GM12878 (cell line): ENCODE data around the gene FERMT3. TPM values are rescaled to one million over a fixed set of nuclear protein-coding genes. Genes with fewer than 3 reads are reported as not detected.

Experiments
- BRCA1 ChIP-seq: IDR thresholded peaks from 2 replicates; pipeline ENCODE4 v1.6.1; 2011; ENCODE audit warnings: low read depth, low read length, improper control_type of control experiment
- CBFB ChIP-seq: IDR thresholded peaks from 2 replicates; pipeline ENCODE4 v1.6.1; 2016; ENCODE audit warnings: antibody characterized with exemption, low read depth
- CBX5 ChIP-seq: sonication (generic); IDR thresholded peaks from 2 replicates; pipeline ENCODE4 v1.6.1; 2016; ENCODE audit warnings: low read depth, moderate library complexity, mild to moderate bottlenecking, inconsistent platforms
- ETV6 ChIP-seq, 2 experiments: fragments of 450-650 bp in 1 of 2; IDR thresholded peaks in 1 of 2; conservative IDR thresholded peaks in 1 of 2; 2 replicates each; pipeline ENCODE4 v1.6.1; 2014; ENCODE audit warnings: antibody characterized with exemption in 1 of 2, borderline replicate concordance in 1 of 2, low read depth in 1 of 2, mild to moderate bottlenecking in 1 of 2, moderate library complexity in 1 of 2
- FOS ChIP-seq: IDR thresholded peaks from 3 replicates; pipeline ENCODE4 v1.6.1; 2011; ENCODE audit warnings: borderline replicate concordance; ENCODE audit not compliant: insufficient read length; ENCODE audit errors: extremely low read depth
- MYB ChIP-seq: fragments of 150-350 bp; IDR thresholded peaks from 2 replicates; pipeline ENCODE4 v1.6.1; 2014; ENCODE audit warnings: mild to moderate bottlenecking, low read depth, low read length, borderline replicate concordance
- NBN ChIP-seq: fragments of 450-650 bp; IDR thresholded peaks from 2 replicates; pipeline ENCODE4 v1.6.1; 2016
- NRF1 ChIP-seq: conservative IDR thresholded peaks from 2 replicates; pipeline ENCODE4 v1.6.1; 2011; ENCODE audit warnings: mild to moderate bottlenecking, low read depth, low read length, improper control_type of control experiment
- POLR2A ChIP-seq: IDR thresholded peaks from 2 replicates; pipeline ENCODE4 v1.6.1; 2011; ENCODE audit warnings: low read depth, mild to moderate bottlenecking, low read length
- RB1 ChIP-seq: fragments of 450-650 bp; formaldehyde crosslinking; IDR thresholded peaks from 2 replicates; pipeline ENCODE4 v1.6.1; 2017; ENCODE audit warnings: mild to moderate bottlenecking, borderline replicate concordance
- RBBP5 ChIP-seq: fragments of 200-600 bp; sonication (generic); conservative IDR thresholded peaks from 2 replicates; pipeline ENCODE4 v1.6.1; 2016
- SIX5 ChIP-seq: IDR thresholded peaks from 2 replicates; pipeline ENCODE4 v1.6.1; 2011; ENCODE audit warnings: mild to moderate bottlenecking, low read depth, low read length, moderate library complexity; ENCODE audit not compliant: severe bottlenecking
- SMAD5 ChIP-seq: IDR thresholded peaks from 2 replicates; pipeline ENCODE4 v1.6.1; 2016; ENCODE audit warnings: antibody characterized with exemption, low read depth
- STAT1 ChIP-seq: fragments of 450-650 bp; conservative IDR thresholded peaks from 2 replicates; pipeline ENCODE4 v1.6.1; 2014; ENCODE audit warnings: antibody characterized with exemption, mild to moderate bottlenecking
- TARDBP ChIP-seq: IDR thresholded peaks from 2 replicates; pipeline ENCODE4 v1.6.1; 2016; ENCODE audit warnings: borderline replicate concordance
- WRNIP1 ChIP-seq: IDR thresholded peaks from 2 replicates; pipeline ENCODE4 v1.6.1; 2011; ENCODE audit warnings: low read depth, low read length, improper control_type of control experiment, borderline replicate concordance
- YBX1 ChIP-seq: fragments of 450-650 bp; IDR thresholded peaks from 2 replicates; pipeline ENCODE4 v1.6.1; 2016; ENCODE audit warnings: antibody characterized with exemption
- ZNF24 ChIP-seq: fragments of 450-650 bp; IDR thresholded peaks from 2 replicates; pipeline ENCODE4 v1.6.1; 2017; ENCODE audit warnings: antibody characterized with exemption, mild to moderate bottlenecking
- ZNF274 ChIP-seq: IDR thresholded peaks from one replicate; pipeline ENCODE4 v1.8.0; 2011; ENCODE audit not compliant: insufficient read length, insufficient read depth
- polyA plus RNA-seq, 11 experiments: library from polyadenylated mRNA; depleted of rRNA in 4 of 11; unstranded in 6 of 11; stranded (reverse) in 5 of 11; fragments of >200 nt; fragmentation: Nextera tagmentation in 4 of 11; fragmentation: Illumina TruSeq in 1 of 11; extraction: Ambion mirVana in 4 of 11; extraction: Trizol in 1 of 11; gene quantifications; 1 replicate in 1 of 11; 2 replicates in 10 of 11; pipeline versions ENCODE4 v1.2.1 to v1.2.3, GENCODE V29; 2011 to 2016; ENCODE audit warnings: inconsistent platforms in 2 of 11, missing spikeins in 2 of 11, low read depth in 1 of 11
- total RNA-seq, 4 experiments: library from RNA; depleted of rRNA in 3 of 4; stranded (reverse); fragments of >200 nt in 3 of 4; fragmentation: Illumina TruSeq in 1 of 4; extraction: Trizol in 1 of 4; gene quantifications; 2 replicates each; pipeline versions ENCODE4 v1.2.1 to v1.2.3, GENCODE V29; 2013 to 2021
- TF ChIP-seq, protein P1 (sequence below): IDR thresholded peaks from 2 replicates; pipeline ENCODE4 v1.6.1; 2011; ENCODE audit warnings: borderline replicate concordance, low read depth, mild to moderate bottlenecking, moderate library complexity, low read length; ENCODE audit not compliant: insufficient read depth, poor library complexity, severe bottlenecking
- TF ChIP-seq, protein P2 (sequence below): IDR thresholded peaks from 2 replicates; pipeline ENCODE4 v1.6.1; 2011; ENCODE audit warnings: mild to moderate bottlenecking, low read depth, low read length, moderate library complexity; ENCODE audit not compliant: insufficient replicate concordance
- TF ChIP-seq, protein P3 (sequence below): fragments of 450-650 bp; IDR thresholded peaks from 2 replicates; pipeline ENCODE4 v1.6.1; 2017; ENCODE audit warnings: mild to moderate bottlenecking, low read depth, inconsistent platforms; ENCODE audit not compliant: poor library complexity, severe bottlenecking

The FERMT3 gene
- total and polyA plus RNA-seq, 10 of the 15 experiments (the other 5 are each of a cell fraction or from before 2014, with no cell fraction given): 2.0 to 211 (median 114) TPM

DNA sequence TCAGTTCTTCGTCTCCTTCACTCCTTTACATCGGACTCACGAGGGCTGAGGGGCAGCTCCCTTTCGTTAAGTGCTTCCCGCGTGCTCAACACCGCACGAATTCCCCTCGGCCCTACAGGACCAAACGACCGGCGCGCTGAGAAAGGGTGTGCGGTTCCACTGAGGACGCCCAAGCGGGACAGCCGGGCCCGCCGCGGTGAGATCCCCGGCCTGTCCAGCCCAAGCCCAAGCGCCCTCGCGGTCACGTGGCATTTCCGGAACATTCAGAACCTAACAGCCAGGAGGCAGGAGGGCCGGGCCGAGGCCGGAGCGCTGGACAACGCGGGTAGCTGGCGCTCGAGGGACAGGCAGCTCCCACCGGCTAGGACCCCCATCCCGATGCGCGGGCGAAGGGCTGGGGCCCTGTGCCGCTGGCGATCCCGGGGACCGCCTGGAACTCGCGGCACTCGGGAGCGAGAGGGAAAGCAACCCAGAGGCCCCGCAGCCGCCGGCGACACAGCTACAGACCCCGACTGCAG, 21.3 kb upstream of the FERMT3 start (continued):
- TF ChIP-seq POLR2A (peak; percentile 97), NBN (no peak), RB1 (peak; percentile 49; the same call in 1 of the 2 replicates), ZNF24 (no peak), SMAD5 (peak; percentile 76; the same call in 1 of the 2 replicates), WRNIP1 (no peak), ETV6 (conservative IDR thresholded peaks at IDR 0.05 in 1 of 2, IDR thresholded peaks at IDR 0.05 in 1 of 2; ENCODE audit: borderline replicate concordance in 1 of 2, low read depth in 1 of 2) (no peak), RBBP5 (no peak), MYB (no peak), FOS (no peak), NRF1 (no peak), SIX5 (no peak), ZNF274 (no peak), TARDBP (no peak), YBX1 (no peak), STAT1 (peak; percentile 91; the same call in 1 of the 2 replicates), CBX5 (no peak), BRCA1 (no peak), CBFB (no peak; the same call in 1 of the 2 replicates)
- TF ChIP-seq, protein P1, sequence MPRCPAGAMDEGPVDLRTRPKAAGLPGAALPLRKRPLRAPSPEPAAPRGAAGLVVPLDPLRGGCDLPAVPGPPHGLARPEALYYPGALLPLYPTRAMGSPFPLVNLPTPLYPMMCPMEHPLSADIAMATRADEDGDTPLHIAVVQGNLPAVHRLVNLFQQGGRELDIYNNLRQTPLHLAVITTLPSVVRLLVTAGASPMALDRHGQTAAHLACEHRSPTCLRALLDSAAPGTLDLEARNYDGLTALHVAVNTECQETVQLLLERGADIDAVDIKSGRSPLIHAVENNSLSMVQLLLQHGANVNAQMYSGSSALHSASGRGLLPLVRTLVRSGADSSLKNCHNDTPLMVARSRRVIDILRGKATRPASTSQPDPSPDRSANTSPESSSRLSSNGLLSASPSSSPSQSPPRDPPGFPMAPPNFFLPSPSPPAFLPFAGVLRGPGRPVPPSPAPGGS: no peak
- TF ChIP-seq, protein P2, sequence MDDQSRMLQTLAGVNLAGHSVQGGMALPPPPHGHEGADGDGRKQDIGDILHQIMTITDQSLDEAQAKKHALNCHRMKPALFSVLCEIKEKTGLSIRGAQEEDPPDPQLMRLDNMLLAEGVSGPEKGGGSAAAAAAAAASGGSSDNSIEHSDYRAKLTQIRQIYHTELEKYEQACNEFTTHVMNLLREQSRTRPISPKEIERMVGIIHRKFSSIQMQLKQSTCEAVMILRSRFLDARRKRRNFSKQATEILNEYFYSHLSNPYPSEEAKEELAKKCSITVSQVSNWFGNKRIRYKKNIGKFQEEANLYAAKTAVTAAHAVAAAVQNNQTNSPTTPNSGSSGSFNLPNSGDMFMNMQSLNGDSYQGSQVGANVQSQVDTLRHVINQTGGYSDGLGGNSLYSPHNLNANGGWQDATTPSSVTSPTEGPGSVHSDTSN: no peak
- TF ChIP-seq, protein P3, sequence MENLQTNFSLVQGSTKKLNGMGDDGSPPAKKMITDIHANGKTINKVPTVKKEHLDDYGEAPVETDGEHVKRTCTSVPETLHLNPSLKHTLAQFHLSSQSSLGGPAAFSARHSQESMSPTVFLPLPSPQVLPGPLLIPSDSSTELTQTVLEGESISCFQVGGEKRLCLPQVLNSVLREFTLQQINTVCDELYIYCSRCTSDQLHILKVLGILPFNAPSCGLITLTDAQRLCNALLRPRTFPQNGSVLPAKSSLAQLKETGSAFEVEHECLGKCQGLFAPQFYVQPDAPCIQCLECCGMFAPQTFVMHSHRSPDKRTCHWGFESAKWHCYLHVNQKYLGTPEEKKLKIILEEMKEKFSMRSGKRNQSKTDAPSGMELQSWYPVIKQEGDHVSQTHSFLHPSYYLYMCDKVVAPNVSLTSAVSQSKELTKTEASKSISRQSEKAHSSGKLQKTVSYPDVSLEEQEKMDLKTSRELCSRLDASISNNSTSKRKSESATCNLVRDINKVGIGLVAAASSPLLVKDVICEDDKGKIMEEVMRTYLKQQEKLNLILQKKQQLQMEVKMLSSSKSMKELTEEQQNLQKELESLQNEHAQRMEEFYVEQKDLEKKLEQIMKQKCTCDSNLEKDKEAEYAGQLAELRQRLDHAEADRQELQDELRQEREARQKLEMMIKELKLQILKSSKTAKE: no peak
- TF ChIP-seq, all 136 proteins: peak for 28
